Upper lobe of left lung (tissue), 6 donors: Measurements from ENCODE around the gene THSD7A. TPM values are rescaled to one million over a fixed set of nuclear protein-coding genes. Genes with fewer than 3 reads are reported as not detected.

Source experiments
- ATAC-seq, 2 donors: fragments of 200-7000 bp; cut with Tn5 transposase; one replicate each; pipeline ENCODE4 v1.9.1; 2022; ENCODE audit warnings: mild to moderate bottlenecking in 2 of 2, moderate library complexity in 2 of 2; ENCODE audit not compliant: low FRiP score in 2 of 2
- DNase-seq, 2 donors: peaks; one replicate each; pipeline ENCODE4 v3.0.0-alpha.2; 2019 to 2020
- H3K27ac ChIP-seq, 4 donors: fragments of 200-600 bp; sonication (generic); one replicate each; pipeline ENCODE4 v1.5.1; 2016 to 2019
- H3K27me3 ChIP-seq, 4 donors: fragments of 200-600 bp; sonication (generic); one replicate each; pipeline ENCODE4 v1.5.1; 2017 to 2019
- H3K36me3 ChIP-seq, 4 donors: fragments of 200-600 bp; sonication (generic); one replicate each; pipeline ENCODE4 v1.5.1; 2016 to 2019
- H3K4me1 ChIP-seq, 4 donors: fragments of 200-600 bp; sonication (generic); one replicate each; pipeline ENCODE4 v1.5.1; 2018 to 2019
- H3K4me3 ChIP-seq, 4 donors: fragments of 200-600 bp; sonication (generic); one replicate each; pipeline ENCODE4 v1.5.1; 2017 to 2019; ENCODE audit warnings: mild to moderate bottlenecking in 2 of 4, moderate library complexity in 1 of 4
- H3K9me3 ChIP-seq, 4 donors: fragments of 200-600 bp; sonication (generic); one replicate each; pipeline ENCODE4 v1.5.1; 2018 to 2019
- EP300 ChIP-seq, 4 donors: sonication (generic); formaldehyde crosslinking; IDR thresholded peaks; one replicate each; pipeline ENCODE4 v1.5.1; 2017; ENCODE audit warnings: antibody characterized with exemption in 4 of 4, control low read depth in 2 of 4
- POLR2A ChIP-seq, 4 donors: fragments of 450-650 bp; IDR thresholded peaks; one replicate each; pipeline ENCODE4 v1.5.1; 2016 to 2017; ENCODE audit warnings: antibody characterized with exemption in 4 of 4, mild to moderate bottlenecking in 2 of 4
- POLR2AphosphoS5 ChIP-seq, 2 donors: sonication (generic); formaldehyde crosslinking; IDR thresholded peaks; one replicate each; pipeline ENCODE4 v1.5.1; 2017; ENCODE audit warnings: antibody characterized with exemption in 2 of 2
- WGBS, 2 donors: methylation state at CpG; one replicate each; pipeline ENCODE4 v1.1.5; 2017 to 2018; 5-methylcytosine and 5-hydroxymethylcytosine counted together
- total RNA-seq, 6 donors: library from RNA; depleted of rRNA in 4 of 6; stranded (reverse); fragments of >200 nt in 4 of 6; gene quantifications; one replicate each; pipeline versions ENCODE4 v1.1.0 to v1.2.1, GENCODE V29; 2016 to 2021
- TF ChIP-seq, protein P1 (sequence below), 6 experiments: fragments of 450-650 bp in 4 of 6; fragments of 200-600 bp in 2 of 6; sonication (generic) in 2 of 6; IDR thresholded peaks; one replicate each; pipeline ENCODE4 v1.5.1; 2016 to 2019; ENCODE audit warnings: antibody characterized with exemption in 6 of 6
- donor health status: DM: no; HTN: no; CAD: no; lungs with moderate emphysema.
- donor health status: DM: no; HTN: yes; CAD: no; lungs with severe emphysema.

The THSD7A gene
- total RNA-seq, 6 donors from 2014 or later, result 5.1 to 15.7 (median 7.0) TPM

DNA sequence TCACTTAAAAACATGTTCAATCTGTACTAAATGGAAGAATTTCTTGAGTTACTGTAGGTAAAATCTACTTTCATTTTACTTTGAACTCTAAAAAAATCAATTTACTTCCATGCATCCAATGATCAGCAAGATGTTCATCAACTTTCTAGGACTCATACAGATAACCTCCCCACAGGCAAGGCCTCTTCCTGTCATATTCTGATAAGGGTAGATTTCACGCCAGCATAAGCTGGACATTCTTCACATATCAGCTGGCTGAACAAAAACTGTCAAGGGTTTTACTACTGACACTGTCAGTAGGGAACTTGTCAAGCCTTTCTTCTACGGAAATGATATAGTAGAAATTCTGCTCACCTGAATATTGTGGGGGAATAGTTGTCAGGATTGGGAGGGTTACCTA is 244.9 kb downstream of the THSD7A start:
- no peak overlapping the region for H3K4me3 ChIP-seq
- WGBS, 2 donors, result 78 to 79% methylated on average over 2 of the region's 2 CpGs

DNA sequence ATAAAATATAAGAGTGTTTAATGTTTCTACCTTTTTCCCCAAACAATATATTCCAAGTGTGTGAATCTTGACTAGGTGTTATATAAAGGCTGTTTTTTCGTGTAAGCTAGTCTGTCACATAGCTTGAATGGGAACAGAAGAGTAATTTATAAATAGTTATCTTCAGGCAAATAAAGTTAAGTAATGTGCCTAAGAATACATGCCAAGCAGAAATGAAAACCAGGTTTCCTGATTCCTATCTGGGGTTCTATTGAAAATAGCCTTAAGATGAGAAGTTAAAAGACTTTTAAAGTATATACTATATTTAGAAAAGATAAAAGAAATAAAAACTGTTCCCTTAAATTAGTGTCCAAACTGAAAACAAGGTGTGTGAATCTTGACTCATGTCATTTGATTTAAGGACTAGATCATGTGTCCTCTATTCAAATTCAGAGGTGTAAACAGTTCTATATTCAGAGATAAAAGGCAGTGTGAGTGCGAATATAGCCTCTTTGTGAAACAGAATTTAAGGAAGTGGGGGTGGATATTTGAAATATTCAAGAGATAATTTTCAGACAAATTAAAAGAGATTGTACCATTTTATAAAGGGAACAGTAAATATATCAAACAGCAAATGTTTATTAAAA is 247.5 kb downstream of the THSD7A start:
- H3K4me3 ChIP-seq, result no peak overlapping the region
- no peaks in the 10 kb centered on the region for H3K4me1 ChIP-seq
- no peaks in the 10 kb centered on the region for H3K9me3 ChIP-seq
- H3K27ac ChIP-seq, result no peak overlapping the region
- DNase-seq (no peak), ATAC-seq (no peak)
- H3K36me3 ChIP-seq, result no peaks in the 10 kb centered on the region
- H3K27me3 ChIP-seq, result no peaks in the 10 kb centered on the region
- TF ChIP-seq POLR2A (IDR thresholded peaks at IDR 0.05) (no peak), POLR2AphosphoS5 (IDR thresholded peaks at IDR 0.05) (no peak), EP300 (IDR thresholded peaks at IDR 0.05) (no peak)
- TF ChIP-seq, protein P1, sequence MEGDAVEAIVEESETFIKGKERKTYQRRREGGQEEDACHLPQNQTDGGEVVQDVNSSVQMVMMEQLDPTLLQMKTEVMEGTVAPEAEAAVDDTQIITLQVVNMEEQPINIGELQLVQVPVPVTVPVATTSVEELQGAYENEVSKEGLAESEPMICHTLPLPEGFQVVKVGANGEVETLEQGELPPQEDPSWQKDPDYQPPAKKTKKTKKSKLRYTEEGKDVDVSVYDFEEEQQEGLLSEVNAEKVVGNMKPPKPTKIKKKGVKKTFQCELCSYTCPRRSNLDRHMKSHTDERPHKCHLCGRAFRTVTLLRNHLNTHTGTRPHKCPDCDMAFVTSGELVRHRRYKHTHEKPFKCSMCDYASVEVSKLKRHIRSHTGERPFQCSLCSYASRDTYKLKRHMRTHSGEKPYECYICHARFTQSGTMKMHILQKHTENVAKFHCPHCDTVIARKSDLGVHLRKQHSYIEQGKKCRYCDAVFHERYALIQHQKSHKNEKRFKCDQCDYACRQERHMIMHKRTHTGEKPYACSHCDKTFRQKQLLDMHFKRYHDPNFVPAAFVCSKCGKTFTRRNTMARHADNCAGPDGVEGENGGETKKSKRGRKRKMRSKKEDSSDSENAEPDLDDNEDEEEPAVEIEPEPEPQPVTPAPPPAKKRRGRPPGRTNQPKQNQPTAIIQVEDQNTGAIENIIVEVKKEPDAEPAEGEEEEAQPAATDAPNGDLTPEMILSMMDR (IDR thresholded peaks at IDR 0.05), result no peak
- 12 to 34% methylated on average over 2 of the region's 2 CpGs for WGBS, 2 donors

More for the DNA sequence above, 244.9 kb downstream of the THSD7A start:
- H3K4me1 ChIP-seq, result no peaks in the 10 kb centered on the region
- no peak overlapping the region for H3K27ac ChIP-seq
- no peaks in the 10 kb centered on the region for H3K9me3 ChIP-seq
- DNase-seq (no peak), ATAC-seq (no peak)
- TF ChIP-seq POLR2AphosphoS5 (IDR thresholded peaks at IDR 0.05) (no peak), EP300 (IDR thresholded peaks at IDR 0.05) (no peak), POLR2A (IDR thresholded peaks at IDR 0.05) (no peak)
- TF ChIP-seq, protein P1 (IDR thresholded peaks at IDR 0.05), result no peak
- no peaks in the 10 kb centered on the region for H3K27me3 ChIP-seq
- no peaks in the 10 kb centered on the region for H3K36me3 ChIP-seq

DNA sequence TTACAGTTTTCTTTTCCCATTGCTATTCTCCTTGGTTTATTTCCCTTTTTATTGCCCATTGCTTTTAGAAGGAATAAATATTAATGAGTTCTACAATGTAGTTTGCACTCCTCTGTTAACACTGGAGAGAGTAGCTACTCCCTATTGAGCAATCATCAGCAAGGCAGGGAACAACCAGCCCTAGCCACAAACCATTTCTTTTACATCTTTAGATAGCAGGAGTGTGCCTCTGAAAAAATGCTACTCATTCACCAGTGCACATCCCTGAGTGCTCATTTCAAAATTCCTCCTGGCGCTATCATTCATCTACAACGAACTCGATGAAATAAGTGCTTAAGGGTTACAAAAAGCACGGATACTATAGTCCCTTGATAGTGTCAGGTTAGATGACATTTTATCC is 252.9 kb downstream of the THSD7A start:
- H3K36me3 ChIP-seq, result no peaks in the 10 kb centered on the region
- TF ChIP-seq POLR2AphosphoS5 (IDR thresholded peaks at IDR 0.05) (no peak), POLR2A (IDR thresholded peaks at IDR 0.05) (no peak), EP300 (IDR thresholded peaks at IDR 0.05) (no peak)
- TF ChIP-seq, protein P1 (IDR thresholded peaks at IDR 0.05), result no peak
- no peak overlapping the region for H3K27ac ChIP-seq
- ATAC-seq, result no peak
- no peaks in the 10 kb centered on the region for H3K27me3 ChIP-seq
- H3K4me1 ChIP-seq, result no peaks in the 10 kb centered on the region
- no peak for DNase-seq
- 91 to 92% methylated on average over 4 of the region's 4 CpGs for WGBS, 2 donors
- H3K9me3 ChIP-seq, result no peaks in the 10 kb centered on the region
- no peak overlapping the region for H3K4me3 ChIP-seq

DNA sequence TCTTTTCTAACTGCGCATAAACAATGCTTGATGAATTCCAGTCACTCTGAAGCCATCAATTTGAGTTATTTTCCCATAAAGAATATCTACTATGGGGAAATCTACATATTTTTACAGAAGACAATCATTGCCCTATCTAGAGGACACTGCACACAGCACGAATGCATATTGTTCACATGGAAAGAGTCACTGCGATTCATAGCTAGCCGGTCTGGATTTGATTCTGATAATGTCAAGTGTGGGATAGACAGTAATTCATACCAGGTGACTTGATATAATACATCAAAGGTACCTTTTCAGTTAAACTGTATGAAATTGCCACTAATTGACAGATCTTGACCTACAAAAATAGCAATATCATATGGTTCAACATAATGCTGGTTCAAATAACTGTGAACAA is 255.7 kb downstream of the THSD7A start:
- WGBS, 2 donors, result 94 to 97% methylated on average over 4 of the region's 4 CpGs
- no peaks in the 10 kb centered on the region for H3K36me3 ChIP-seq
- TF ChIP-seq POLR2A (IDR thresholded peaks at IDR 0.05) (no peak), EP300 (IDR thresholded peaks at IDR 0.05) (no peak), POLR2AphosphoS5 (IDR thresholded peaks at IDR 0.05) (no peak)
- TF ChIP-seq, protein P1 (IDR thresholded peaks at IDR 0.05), result no peak

DNA sequence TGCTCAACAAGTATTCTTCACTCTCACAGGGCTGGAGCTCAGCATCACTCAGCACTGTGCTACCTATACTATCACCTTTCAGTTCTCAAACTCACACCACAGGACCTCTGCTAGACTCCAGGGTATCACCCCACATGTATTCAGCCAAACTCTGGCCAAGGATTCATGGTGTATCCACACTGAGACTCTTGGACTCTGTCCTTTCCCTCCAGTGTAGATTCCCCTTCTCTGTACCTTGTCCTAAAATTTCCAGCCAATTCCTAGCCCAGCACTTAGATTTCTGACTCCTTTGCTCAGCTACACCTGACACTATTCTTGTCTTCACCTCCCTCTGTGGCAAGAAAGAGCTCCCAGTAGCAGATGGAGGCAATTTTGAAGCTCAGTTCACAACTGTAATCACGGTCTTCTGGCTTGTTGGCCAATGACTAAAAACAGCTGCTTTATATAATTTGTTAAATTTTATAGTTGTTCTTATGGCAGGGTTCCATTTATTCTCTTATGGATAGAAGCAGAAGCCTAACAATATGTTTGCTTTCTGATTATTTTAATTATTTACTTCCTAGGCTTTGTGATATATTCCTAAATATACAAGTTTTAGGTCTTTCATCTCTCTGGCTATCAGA is 258.8 kb downstream of the THSD7A start:
- TF ChIP-seq EP300 (IDR thresholded peaks at IDR 0.05) (no peak), POLR2AphosphoS5 (IDR thresholded peaks at IDR 0.05) (no peak), POLR2A (IDR thresholded peaks at IDR 0.05) (no peak)
- TF ChIP-seq, protein P1 (IDR thresholded peaks at IDR 0.05), result no peak
- DNase-seq (no peak), ATAC-seq (no peak)
- Histone ChIP-seq H3K4me1 (no peaks in the 10 kb centered on the region), H3K9me3 (no peaks in the 10 kb centered on the region), H3K27me3 (no peaks in the 10 kb centered on the region), H3K27ac (no peak overlapping the region), H3K4me3 (no peak overlapping the region), H3K36me3 (no peaks in the 10 kb centered on the region)
- WGBS, 2 donors, result 85 to 88% methylated on average over 1 of the region's 1 CpG

More for the DNA sequence above, 255.7 kb downstream of the THSD7A start:
- ATAC-seq (no peak), DNase-seq (no peak)
- no peaks in the 10 kb centered on the region for H3K9me3 ChIP-seq
- no peaks in the 10 kb centered on the region for H3K4me1 ChIP-seq
- no peaks in the 10 kb centered on the region for H3K27me3 ChIP-seq
- H3K4me3 ChIP-seq, result no peak overlapping the region
- H3K27ac ChIP-seq, result no peak overlapping the region
